Activated CD8-positive, alpha-beta memory T cell treated with anti-CD3 and anti-CD28 coated beads, Interleukin-2, amount 50 U/mL, for 4 hours (primary cell): Measurements from ENCODE around the gene TRNP1.
"Not testable (repeated sequence)": the region's sequence is repeated elsewhere in the genome, so short reads cannot be mapped to it uniquely, and the experiment has no call there.

Experiments used
- DNase-seq: peaks from one replicate; pipeline ENCODE4 v3.0.0-alpha.2; 2020

TRNP1 gene

DNA sequence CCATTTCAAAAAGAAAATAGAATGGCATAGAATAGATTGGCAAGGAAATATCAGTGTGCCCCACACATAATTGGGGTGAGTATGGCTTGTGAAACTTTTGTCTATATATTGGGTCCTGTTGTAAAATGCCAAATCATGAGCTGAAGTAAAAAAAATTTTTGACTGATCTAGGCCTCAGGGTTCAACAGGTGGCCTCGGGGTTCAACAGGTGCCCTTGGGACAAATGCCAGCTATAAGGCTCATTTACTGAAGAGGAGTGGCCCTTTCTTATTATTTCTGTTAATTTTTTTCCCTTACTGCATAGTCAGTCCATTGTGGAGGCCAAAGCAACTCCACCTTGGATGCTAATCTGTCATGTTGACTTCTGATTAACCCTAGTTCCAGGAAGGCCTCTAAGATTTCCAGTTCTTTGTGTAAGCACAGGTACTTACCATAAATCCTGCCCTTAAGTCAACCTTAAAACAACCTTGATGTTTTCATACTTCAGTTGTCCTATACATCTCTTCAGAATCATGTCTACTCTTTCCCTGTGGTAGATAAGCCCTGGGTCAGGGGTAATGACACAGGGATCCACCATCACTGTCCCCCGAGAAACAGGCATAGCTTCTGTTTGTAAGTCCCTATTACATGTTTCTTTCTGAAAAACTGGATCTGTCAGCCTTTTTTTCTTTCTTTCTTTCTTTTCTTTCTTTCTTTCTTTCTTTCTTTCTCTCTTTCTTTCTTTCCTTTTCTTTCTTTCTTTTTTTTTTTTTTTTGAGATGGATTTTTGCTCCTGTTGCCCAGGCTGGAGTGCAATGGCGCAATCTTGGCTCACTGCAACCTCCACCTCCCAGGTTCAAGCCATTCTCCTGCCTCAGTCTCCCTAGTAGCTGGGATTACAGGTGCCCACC lies 16.6 kb upstream of the TRNP1 start:
- DNase-seq = no peak

GRCh38 chr1:26978901-26979300 lies 14.6 kb upstream of the TRNP1 start:
- DNase-seq = no peak

DNA sequence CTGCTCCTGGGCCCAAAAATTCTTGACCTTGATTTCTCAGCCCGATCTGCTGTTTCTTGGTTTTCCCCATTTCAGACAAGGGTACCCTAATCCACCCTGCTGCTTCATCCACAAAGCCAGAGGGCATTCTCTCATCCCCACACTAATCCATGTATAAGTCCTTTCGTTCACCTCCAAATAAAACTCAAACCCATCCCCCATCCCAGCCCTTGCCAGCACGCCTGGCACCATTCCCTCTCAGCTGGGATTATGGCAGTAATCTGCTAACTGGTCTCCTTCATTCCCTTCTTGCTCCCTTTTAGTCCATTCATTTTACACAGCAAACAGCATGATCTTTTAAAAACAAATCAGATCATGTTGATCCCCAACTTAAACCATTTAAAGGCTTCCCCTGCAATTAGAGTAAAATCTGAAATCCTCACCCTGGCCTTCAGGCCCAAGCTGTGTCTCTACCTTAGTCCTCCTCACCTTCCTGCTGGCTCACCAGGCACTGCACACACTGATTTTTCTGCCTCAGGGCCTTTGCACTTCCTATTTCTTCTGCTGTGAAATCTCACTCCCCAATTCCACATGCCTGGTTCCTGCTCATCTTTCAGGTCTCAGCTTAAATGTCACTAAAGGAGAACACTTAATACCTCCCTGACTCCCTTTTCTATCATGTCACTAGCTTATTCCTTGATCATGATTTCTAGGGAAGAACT lies 12.2 kb upstream of the TRNP1 start:
- no peak for DNase-seq

- no peak for DNase-seq
Observed at GRCh38 chr1:26983863-26984262, 9.6 kb upstream of the TRNP1 start.

- no peak for DNase-seq
Observed at GRCh38 chr1:26984291-26984690, 9.2 kb upstream of the TRNP1 start.

DNA sequence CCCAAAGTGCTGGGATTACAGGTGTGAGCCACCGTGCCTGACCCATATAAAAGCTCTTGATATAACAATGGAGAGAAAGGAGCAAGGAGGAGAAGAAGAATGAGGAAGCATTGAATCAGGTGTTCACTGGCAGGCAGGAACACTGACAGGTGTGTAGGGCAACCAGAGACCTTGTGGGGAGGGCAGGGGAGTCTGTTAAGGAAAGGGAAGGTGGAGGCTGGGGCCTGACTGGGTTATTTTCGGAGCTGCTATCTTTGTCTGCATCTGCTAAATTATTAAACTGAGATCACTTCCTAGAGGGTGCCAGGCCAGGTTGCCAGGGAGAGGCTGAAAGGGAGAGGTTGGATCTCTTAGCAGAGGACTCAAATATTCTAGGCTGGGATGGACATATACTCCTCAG lies 6.8 kb upstream of the TRNP1 start:
- DNase-seq = no peak

DNA sequence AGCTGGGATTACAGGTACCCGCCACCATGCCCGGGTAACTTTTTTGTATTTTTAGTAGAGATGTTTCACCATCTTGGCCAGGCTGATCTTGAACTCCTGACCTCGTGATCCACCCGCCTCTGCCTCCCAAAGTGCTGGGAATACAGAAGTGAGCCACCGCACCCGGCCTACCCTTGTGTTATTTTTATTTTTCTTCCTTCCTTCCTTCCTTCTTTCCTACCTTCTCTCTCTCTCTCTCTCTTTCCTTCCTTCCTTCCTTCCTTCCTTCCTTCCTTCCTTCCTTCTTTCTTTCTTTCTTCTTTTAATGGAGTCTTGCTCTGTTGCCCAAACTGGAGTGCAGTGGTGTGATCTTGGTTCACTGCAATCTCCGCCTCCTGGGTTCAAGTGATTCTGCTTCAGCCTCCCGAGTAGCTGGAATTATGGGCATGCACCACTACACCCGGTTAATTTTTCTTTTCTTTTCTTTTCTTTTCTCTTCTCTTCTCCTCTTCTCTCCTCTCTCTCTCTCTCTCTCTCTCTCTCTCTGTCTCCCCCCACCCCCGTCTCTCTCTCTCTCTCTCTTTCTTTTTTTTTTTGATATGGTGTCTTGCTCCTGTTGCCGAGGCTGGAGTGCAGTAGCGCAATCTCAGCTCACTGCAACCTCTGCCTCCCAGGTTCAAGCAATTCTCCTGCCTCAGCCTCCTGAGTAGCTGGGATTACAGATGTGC lies 3.9 kb upstream of the TRNP1 start:
- DNase-seq = not testable (repeated sequence)

DNA sequence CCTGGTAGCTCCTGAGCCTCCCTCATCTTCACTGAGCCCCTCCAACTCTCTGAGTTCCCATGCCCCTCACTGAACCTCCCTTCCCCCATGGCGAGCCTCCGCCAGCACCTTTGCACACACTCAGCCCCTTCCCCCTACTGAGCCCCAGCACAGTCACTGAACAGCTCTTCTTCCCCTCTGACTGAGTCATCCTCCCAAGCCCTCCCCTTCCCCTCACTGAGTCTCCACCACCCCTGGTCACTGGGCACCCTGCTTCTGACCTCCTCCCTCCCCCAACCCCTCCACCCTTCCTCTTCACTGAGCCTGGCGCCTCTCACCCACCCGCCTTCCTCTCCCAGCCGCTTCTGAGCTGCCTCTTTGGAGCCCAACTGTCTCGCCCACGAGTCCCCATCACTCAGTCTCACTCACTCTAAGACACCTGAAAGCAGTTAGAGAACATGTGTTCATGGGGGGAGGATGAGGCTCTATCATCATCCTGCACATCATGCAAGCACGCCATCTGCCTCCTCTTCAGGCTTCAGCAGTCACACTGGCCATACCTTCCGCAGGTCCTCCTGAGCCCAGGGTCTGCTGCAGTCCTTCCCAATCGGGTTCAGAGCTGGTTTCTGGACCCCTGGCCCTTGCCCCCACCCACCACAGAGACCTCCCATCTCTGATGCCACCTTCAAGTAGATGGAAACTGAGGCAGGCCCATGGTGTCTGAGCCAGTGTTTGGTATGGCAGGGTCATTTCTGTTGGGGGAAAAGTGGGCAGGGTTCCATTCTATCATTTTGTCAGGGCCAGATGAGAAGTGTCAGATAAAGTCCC lies 2.0 kb upstream of the TRNP1 start:
- no peak for DNase-seq

DNA sequence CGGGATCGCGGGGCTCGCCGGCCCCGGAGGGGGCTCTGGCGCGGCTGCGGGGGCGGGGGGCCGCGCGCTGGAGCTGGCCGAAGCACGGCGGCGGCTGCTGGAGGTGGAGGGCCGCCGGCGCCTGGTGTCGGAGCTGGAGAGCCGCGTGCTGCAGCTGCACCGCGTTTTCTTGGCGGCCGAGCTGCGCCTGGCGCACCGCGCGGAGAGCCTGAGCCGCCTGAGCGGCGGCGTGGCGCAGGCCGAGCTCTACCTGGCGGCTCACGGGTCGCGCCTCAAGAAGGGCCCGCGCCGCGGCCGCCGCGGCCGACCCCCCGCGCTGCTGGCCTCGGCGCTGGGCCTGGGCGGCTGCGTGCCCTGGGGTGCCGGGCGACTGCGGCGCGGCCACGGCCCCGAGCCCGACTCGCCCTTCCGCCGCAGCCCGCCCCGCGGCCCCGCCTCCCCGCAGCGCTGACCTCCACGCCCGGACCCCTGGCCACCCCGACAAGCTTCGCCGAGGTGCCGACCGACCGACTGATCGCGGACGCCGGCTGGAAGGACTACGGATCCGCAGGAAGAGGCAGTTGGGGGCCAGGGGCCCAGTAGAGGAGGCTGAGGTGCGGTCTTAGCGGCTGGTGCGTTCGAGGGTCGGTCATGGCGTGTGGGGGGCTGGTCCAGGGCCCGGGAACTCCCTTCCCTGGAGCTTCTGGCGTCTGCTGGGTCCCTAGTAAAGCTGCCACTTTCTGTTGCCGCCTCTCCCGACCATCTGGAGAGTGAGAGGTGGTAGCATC lies 711 bp downstream of the TRNP1 start:
- DNase-seq = peak; percentile 25

GRCh38 chr1:26994787-26995517 lies 1.5 kb downstream of the TRNP1 start:
- DNase-seq = no peak

GRCh38 chr1:26996024-26996423 lies 2.5 kb downstream of the TRNP1 start:
- no peak for DNase-seq

DNA sequence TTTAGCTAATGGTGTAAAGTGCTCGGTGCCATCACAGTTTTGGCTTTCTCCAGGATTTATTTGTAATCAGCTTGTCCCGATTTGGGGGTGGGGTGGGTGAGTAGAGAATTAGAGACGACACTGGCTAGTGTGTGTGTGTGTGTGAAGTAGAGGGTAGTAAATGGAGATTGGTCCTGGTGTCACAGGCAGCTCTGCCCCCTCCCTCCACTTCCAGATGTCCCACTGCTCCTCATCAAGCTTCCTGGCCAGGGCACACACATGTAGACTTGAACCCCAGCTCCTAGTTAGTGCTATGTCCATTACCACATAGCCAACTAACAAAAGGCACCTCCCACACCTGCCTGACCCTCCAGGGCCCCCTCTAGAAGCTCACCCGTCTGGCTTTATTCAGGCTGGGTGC lies 3.2 kb downstream of the TRNP1 start:
- no peak for DNase-seq

DNA sequence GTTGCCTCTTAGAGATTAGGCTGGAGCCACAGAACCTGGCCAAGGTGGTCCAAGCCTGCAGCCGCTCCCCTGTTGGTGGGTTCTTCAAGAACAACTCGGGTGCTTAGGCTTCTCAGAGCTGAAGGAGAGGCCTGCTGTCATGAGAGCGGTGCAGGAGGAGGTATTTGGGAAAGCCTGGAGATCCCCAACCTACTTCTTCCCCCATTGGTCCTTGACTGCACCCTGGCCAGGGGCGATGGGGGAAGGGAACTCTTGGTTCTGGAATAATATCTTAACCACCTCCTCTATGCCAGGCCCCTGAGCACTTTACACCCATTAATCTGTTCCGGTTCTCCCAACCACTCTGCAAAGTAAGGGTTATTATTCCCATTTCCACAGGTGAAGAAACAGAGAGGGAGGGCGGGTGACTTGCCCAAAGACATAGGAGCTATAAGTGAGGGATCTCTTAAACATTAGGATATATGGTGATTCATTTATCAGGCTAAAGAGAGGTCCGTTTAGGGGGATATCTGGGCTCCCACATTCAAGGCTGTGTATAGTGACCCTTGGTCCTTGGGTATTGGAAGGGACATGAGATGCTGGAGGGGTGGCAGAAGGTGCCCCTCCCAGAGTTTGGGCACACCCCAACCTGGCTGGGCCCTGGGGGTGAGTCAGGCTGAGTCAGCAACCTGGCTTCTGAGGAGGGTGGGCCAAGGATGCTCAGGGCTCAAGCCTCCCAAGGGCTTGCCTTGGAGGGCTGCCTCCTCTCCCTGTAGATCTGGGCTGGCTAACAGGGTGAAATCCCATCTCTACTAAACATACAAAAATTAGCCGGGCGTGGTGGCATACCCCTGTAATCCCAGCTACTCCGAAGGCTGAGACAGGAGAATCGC lies 5.2 kb downstream of the TRNP1 start:
- DNase-seq = no peak

GRCh38 chr1:26999440-26999987 lies 6.0 kb downstream of the TRNP1 start:
- DNase-seq = no peak

DNA sequence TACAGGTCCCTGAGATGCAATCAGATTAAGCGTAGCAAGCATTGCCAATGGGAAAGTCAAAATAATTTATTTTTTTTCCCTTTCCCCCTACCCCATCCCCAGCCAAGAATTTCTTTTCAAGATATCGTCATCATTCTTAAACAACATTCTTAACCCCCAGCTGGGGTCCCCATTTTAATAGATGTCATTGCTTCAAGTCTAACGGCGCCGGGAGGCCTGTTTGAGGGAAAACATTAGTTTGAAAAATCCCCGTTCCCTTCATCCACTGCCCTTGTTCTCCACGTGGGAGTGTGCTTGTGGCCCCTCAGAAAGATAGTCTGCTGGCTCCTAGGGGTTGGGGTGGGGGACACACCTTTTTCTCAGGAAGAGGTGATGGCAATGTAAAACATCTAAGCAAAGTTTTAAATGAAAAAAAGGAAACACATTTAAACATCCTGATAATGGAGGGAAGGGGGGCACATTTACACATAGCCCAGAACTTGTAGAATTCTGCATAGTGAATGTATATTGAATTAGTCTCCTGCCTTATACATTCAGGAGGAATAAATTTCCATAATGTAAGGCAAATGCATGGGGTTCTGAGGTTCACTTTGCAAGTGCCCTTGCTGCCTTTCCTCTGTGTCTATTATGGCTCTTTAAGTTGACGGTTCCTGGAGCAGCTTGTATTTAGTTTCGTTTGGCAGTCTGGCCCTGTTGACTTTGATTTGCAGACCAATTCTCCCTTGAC lies 6.8 kb downstream of the TRNP1 start:
- DNase-seq = no peak

DNA sequence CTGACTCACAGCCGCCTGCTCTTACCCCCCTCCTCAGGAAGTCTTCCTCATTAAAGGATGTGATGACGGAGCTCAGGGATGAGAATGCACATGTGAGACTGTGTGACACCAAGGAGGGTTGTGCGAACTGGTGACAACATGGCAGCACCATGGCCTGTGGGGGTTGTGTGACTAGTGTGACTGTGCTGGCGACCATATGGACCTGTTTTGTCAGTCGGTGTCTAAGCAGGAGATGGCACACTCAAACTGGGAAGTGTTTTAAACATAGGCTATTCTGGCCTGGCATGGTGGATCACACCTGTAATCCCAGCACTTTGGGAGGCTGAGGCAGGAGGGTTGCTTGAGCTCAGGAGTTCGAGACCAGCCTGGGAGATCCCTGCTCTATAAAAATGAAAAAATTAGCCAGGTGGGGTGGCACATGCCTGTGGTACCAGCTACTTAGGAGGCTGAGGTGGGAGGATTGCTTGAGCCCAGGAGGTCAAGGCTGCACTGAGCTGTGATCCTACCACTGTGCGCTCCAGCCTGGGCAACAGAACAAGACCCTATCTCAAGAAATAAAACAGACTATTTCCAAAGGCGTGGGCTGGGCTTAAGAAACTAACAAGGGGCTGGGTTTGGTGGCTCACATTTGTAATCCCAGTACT lies 7.4 kb downstream of the TRNP1 start:
- no peak for DNase-seq

DNA sequence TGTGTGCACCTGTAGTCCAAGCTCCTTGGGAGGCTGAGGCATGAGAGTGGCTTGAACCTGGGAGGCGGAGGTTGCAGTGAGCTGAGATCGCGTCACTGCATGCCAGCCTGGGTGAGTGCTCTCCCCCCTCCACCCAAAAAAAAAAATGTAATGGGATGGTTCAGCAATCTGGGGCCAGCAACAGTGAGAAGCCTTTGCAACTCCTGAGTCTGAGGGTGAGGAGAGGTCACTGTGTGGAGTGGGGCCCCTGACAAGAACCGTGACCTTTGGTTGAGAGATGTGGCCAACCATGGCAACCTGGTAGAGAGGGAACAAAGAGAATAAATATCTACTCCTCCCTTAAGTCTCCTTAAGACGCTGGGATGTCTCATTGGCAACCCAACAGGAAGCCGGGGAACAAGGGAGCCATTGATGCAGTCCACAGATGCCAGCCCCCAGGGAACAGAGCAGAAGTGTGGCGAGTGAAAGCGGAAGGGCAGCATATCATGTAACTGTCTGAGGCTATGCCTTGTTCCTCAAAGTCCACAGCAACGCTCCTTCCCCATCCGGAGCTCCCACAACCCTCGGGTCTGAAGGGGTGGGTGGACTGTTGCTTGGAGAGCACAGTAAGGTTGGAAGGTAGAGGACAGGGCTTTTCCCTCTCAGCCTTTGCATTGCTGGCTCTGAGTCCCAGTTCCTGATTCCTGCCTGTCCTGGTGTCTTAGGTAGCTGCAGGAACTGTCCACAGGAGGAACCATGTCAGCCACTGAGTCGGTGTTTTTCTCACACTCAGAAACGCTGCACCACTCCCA lies 8.3 kb downstream of the TRNP1 start:
- no peak for DNase-seq
